Measurements from ENCODE around the gene TRAPPC3. TPM values are rescaled to one million over a fixed set of nuclear protein-coding genes. Genes with fewer than 3 reads are reported as not detected.

The TRAPPC3 gene
- total and polyA plus RNA-seq, 2 donors (not counting 1 experiment from before 2014, with no cell fraction given): 88.5 to 105 TPM

GRCh38 chr1:36135796-36136195 is 13.5 kb downstream of the TRAPPC3 start:
- Histone ChIP-seq H3K4me2 (ENCODE audit: extremely low read depth, insufficient read depth, low read length) (no peak overlapping the region), H3K27ac (ENCODE audit: insufficient read depth, low read length) (peak overlapping the region; percentile 84), H3K9ac (ENCODE audit: insufficient read depth, low read length) (no peak overlapping the region), H3K36me3 (ENCODE audit: control insufficient read depth, insufficient read depth, low read length) (peaks cover 2% of the 10 kb centered on the region), H4K20me1 (ENCODE audit: control insufficient read depth, extremely low read depth, insufficient read depth, low read length) (no peaks in the 10 kb centered on the region), H3K27me3 (ENCODE audit: control insufficient read depth, insufficient read depth, low read length) (no peaks in the 10 kb centered on the region), H3K9me3 (ENCODE audit: control insufficient read depth, insufficient read depth, low read depth, low read length) (no peaks in the 10 kb centered on the region), H3K79me2 (ENCODE audit: control insufficient read depth, insufficient read depth, low read length) (peaks cover 11% of the 10 kb centered on the region), H2AFZ (ENCODE audit: low read length) (no peak overlapping the region), H3K4me3 (replicated peaks in 1 of 4; ENCODE audit: control extremely low read depth in 1 of 4, insufficient read depth in 1 of 4, low read depth in 3 of 4, low read length in 4 of 4) (no peak overlapping the region), H3K4me1 (ENCODE audit: control insufficient read depth, extremely low read depth, insufficient read depth, low read length) (peaks cover 28% of the 10 kb centered on the region)
- TF ChIP-seq EZH2 (IDR thresholded peaks at IDR 0.05; ENCODE audit: low read length, missing control alignments): no peak
- DNase-seq (ENCODE audit: low read depth in 2 of 2): no peak

GRCh38 chr1:36135330-36135667 is 14.0 kb downstream of the TRAPPC3 start:
- Histone ChIP-seq H4K20me1 (ENCODE audit: control insufficient read depth, extremely low read depth, insufficient read depth, low read length) (no peaks in the 10 kb centered on the region), H3K27ac (ENCODE audit: insufficient read depth, low read length) (peak overlapping the region; percentile 84), H3K79me2 (ENCODE audit: control insufficient read depth, insufficient read depth, low read length) (peaks cover 9% of the 10 kb centered on the region), H3K36me3 (ENCODE audit: control insufficient read depth, insufficient read depth, low read length) (peaks cover 2% of the 10 kb centered on the region), H3K9ac (ENCODE audit: insufficient read depth, low read length) (no peak overlapping the region), H2AFZ (ENCODE audit: low read length) (no peak overlapping the region), H3K4me3 (replicated peaks in 1 of 4; ENCODE audit: control extremely low read depth in 1 of 4, insufficient read depth in 1 of 4, low read depth in 3 of 4, low read length in 4 of 4) (no peak overlapping the region), H3K9me3 (ENCODE audit: control insufficient read depth, insufficient read depth, low read depth, low read length) (no peaks in the 10 kb centered on the region), H3K4me1 (ENCODE audit: control insufficient read depth, extremely low read depth, insufficient read depth, low read length) (peaks cover 26% of the 10 kb centered on the region), H3K27me3 (ENCODE audit: control insufficient read depth, insufficient read depth, low read length) (no peaks in the 10 kb centered on the region), H3K4me2 (ENCODE audit: extremely low read depth, insufficient read depth, low read length) (no peak overlapping the region)
- TF ChIP-seq EZH2 (IDR thresholded peaks at IDR 0.05; ENCODE audit: low read length, missing control alignments) (no peak), CTCF (conservative IDR thresholded peaks at IDR 0.05 in 1 of 2, IDR thresholded peaks at IDR 0.05 in 1 of 2; ENCODE audit: low read depth in 1 of 2, low read length in 2 of 2) (no peak)
- no peak for DNase-seq (ENCODE audit: low read depth in 2 of 2)

GRCh38 chr1:36134505-36135329 is 14.6 kb downstream of the TRAPPC3 start:
- Histone ChIP-seq H3K9me3 (ENCODE audit: control insufficient read depth, insufficient read depth, low read depth, low read length) (no peaks in the 10 kb centered on the region), H3K27ac (ENCODE audit: insufficient read depth, low read length) (peak overlapping the region; percentile 84), H3K36me3 (ENCODE audit: control insufficient read depth, insufficient read depth, low read length) (peaks cover 2% of the 10 kb centered on the region), H3K9ac (ENCODE audit: insufficient read depth, low read length) (no peak overlapping the region), H3K79me2 (ENCODE audit: control insufficient read depth, insufficient read depth, low read length) (peaks cover 3% of the 10 kb centered on the region), H3K27me3 (ENCODE audit: control insufficient read depth, insufficient read depth, low read length) (no peaks in the 10 kb centered on the region), H2AFZ (ENCODE audit: low read length) (no peak overlapping the region), H3K4me2 (ENCODE audit: extremely low read depth, insufficient read depth, low read length) (no peak overlapping the region), H4K20me1 (ENCODE audit: control insufficient read depth, extremely low read depth, insufficient read depth, low read length) (no peaks in the 10 kb centered on the region), H3K4me3 (replicated peaks in 1 of 4; ENCODE audit: control extremely low read depth in 1 of 4, insufficient read depth in 1 of 4, low read depth in 3 of 4, low read length in 4 of 4) (no peak overlapping the region), H3K4me1 (ENCODE audit: control insufficient read depth, extremely low read depth, insufficient read depth, low read length) (peaks cover 24% of the 10 kb centered on the region)
- TF ChIP-seq CTCF (conservative IDR thresholded peaks at IDR 0.05 in 1 of 2, IDR thresholded peaks at IDR 0.05 in 1 of 2; ENCODE audit: low read depth in 1 of 2, low read length in 2 of 2) (peak; percentile 66 to 71), EZH2 (IDR thresholded peaks at IDR 0.05; ENCODE audit: low read length, missing control alignments) (no peak)
- peak; percentile 65 to 66 for DNase-seq (ENCODE audit: low read depth in 2 of 2)
